Peyer's patch (tissue), 4 donors: ENCODE measurements around the gene KCNK5.

ENCODE experiments used
- POLR2A ChIP-seq, 2 donors: fragments of 450-650 bp; IDR thresholded peaks; one replicate each; pipeline ENCODE4 v1.5.1; 2017; ENCODE audit warnings: antibody characterized with exemption in 2 of 2, mild to moderate bottlenecking in 2 of 2, moderate library complexity in 2 of 2
- TF ChIP-seq, protein P1 (sequence below), 6 experiments: fragments of 450-650 bp in 4 of 6; fragments of 200-600 bp in 2 of 6; sonication (generic) in 1 of 6; IDR thresholded peaks; one replicate each; pipeline ENCODE4 v1.5.1; 2017 to 2019; ENCODE audit warnings: antibody characterized with exemption in 6 of 6, mild to moderate bottlenecking in 3 of 6, moderate library complexity in 1 of 6

DNA sequence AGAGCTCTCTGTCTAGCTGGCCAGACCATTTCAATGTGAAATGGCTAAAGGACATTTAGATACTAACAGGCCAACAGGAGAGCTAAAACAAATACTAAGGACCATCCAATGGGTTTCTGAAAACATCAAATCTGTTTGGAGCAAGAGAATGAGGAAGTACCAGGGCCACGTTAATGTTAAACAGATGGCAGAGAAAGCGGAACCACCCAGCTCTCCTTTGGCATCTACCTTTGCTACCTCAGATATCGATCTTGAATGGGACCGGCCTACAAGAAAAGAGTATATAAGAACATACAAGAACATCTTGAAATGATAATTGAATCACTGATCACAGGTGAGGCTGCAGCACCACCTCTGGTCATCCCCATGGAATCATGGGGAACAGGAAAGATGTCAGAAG, 31.8 kb downstream of the KCNK5 start:
- TF ChIP-seq, protein P1, sequence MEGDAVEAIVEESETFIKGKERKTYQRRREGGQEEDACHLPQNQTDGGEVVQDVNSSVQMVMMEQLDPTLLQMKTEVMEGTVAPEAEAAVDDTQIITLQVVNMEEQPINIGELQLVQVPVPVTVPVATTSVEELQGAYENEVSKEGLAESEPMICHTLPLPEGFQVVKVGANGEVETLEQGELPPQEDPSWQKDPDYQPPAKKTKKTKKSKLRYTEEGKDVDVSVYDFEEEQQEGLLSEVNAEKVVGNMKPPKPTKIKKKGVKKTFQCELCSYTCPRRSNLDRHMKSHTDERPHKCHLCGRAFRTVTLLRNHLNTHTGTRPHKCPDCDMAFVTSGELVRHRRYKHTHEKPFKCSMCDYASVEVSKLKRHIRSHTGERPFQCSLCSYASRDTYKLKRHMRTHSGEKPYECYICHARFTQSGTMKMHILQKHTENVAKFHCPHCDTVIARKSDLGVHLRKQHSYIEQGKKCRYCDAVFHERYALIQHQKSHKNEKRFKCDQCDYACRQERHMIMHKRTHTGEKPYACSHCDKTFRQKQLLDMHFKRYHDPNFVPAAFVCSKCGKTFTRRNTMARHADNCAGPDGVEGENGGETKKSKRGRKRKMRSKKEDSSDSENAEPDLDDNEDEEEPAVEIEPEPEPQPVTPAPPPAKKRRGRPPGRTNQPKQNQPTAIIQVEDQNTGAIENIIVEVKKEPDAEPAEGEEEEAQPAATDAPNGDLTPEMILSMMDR (IDR thresholded peaks at IDR 0.05): peak in 3 of 6 experiments; percentile 26 to 50 (median 41)
- TF ChIP-seq POLR2A (IDR thresholded peaks at IDR 0.05): no peak
